Fibroblast of peridontal ligament (primary cell): ENCODE measurements around the gene ACP4.
"Not testable (repeated sequence)": the region's sequence is repeated elsewhere in the genome, so short reads cannot be mapped to it uniquely, and the experiment has no call there.

Source experiments
- DNase-seq: peaks from one replicate; pipeline ENCODE4 v3.0.0-alpha.2; 2010; ENCODE audit errors: extremely low read depth

ACP4 gene

GRCh38 chr19:50790396-50790795 is at the start of gene ACP4:
Gene ACP4 (plus strand): TSS chr19:50790415. CDS start chr19:50790415, 0 bp downstream.
- no peak for DNase-seq

GRCh38 chr19:50741179-50741933 is 48.9 kb upstream of the ACP4 start:
- no peak for DNase-seq

- no peak for DNase-seq
Observed at GRCh38 chr19:50743537-50743936, 46.7 kb upstream of the ACP4 start.

GRCh38 chr19:50745221-50745620 is 45.0 kb upstream of the ACP4 start:
- DNase-seq, result no peak

- DNase-seq, result not testable (repeated sequence)
Observed at GRCh38 chr19:50747141-50747540, 43.1 kb upstream of the ACP4 start.

GRCh38 chr19:50749490-50749889 is 40.7 kb upstream of the ACP4 start:
- DNase-seq, result no peak

GRCh38 chr19:50750010-50750409 is 40.2 kb upstream of the ACP4 start:
- no peak for DNase-seq

- DNase-seq, result no peak
Observed at GRCh38 chr19:50753879-50754278, 36.3 kb upstream of the ACP4 start.

- DNase-seq, result not testable (repeated sequence)
Observed at GRCh38 chr19:50756244-50756643, 34.0 kb upstream of the ACP4 start.

GRCh38 chr19:50757624-50758023 is 32.6 kb upstream of the ACP4 start:
- DNase-seq, result not testable (repeated sequence)

- not testable (repeated sequence) for DNase-seq
Observed at GRCh38 chr19:50759076-50759475, 31.1 kb upstream of the ACP4 start.

GRCh38 chr19:50759886-50760285 is 30.3 kb upstream of the ACP4 start:
- peak; percentile 8 for DNase-seq

GRCh38 chr19:50761501-50761900 is 28.7 kb upstream of the ACP4 start:
- not testable (repeated sequence) for DNase-seq

GRCh38 chr19:50763521-50763920 is 26.7 kb upstream of the ACP4 start:
- DNase-seq, result not testable (repeated sequence)

- DNase-seq, result no peak
Observed at GRCh38 chr19:50764409-50764808, 25.8 kb upstream of the ACP4 start.

GRCh38 chr19:50766746-50767145 is 23.5 kb upstream of the ACP4 start:
- DNase-seq, result not testable (repeated sequence)

- not testable (repeated sequence) for DNase-seq
Observed at GRCh38 chr19:50767263-50767662, 23.0 kb upstream of the ACP4 start.

GRCh38 chr19:50768277-50768676 is 21.9 kb upstream of the ACP4 start:
- DNase-seq, result no peak

- not testable (repeated sequence) for DNase-seq
Observed at GRCh38 chr19:50770164-50770563, 20.1 kb upstream of the ACP4 start, which contains the start of gene GPR32. Gene GPR32 (plus strand): TSS chr19:50770464. CDS start chr19:50770601, 137 bp downstream.

GRCh38 chr19:50770888-50771287 is 19.3 kb upstream of the ACP4 start:
- no peak for DNase-seq

- no peak for DNase-seq
Observed at GRCh38 chr19:50772476-50772875, 17.7 kb upstream of the ACP4 start.

GRCh38 chr19:50772912-50773311 is 17.3 kb upstream of the ACP4 start:
- not testable (repeated sequence) for DNase-seq

GRCh38 chr19:50773454-50773853 is 16.8 kb upstream of the ACP4 start:
- not testable (repeated sequence) for DNase-seq

- no peak for DNase-seq
Observed at GRCh38 chr19:50776131-50776530, 14.1 kb upstream of the ACP4 start.
